Natural killer cell (primary cell): ENCODE results near the gene GPRC5D. TPM values are rescaled to one million over a fixed set of nuclear protein-coding genes. Genes with fewer than 3 reads are reported as not detected.

Experiments used
- ATAC-seq, 3 donors: fragments of 150-1000 bp in 2 of 3; fragments of 200-7000 bp in 1 of 3; cut with Tn5 transposase; 1 replicate in 1 of 3; 2 replicates in 2 of 3; pipeline ENCODE4 v1.10.0; 2021; ENCODE audit warnings: mild to moderate bottlenecking in 2 of 3, moderate library complexity in 2 of 3
- DNase-seq, 2 donors: peaks; one replicate each; pipeline versions ENCODE4 v3.0.0 to v3.0.0-alpha.2; 2013 to 2021; ENCODE audit warnings: mixed read lengths in 1 of 2
- H3K27ac ChIP-seq: one replicate; pipeline ENCODE4 v1.5.1; 2013; ENCODE audit warnings: mild to moderate bottlenecking, low read length
- H3K27me3 ChIP-seq: one replicate; pipeline ENCODE4 v1.6.1; 2013; ENCODE audit warnings: low read length; ENCODE audit not compliant: control insufficient read depth, insufficient read depth
- H3K36me3 ChIP-seq: one replicate; pipeline ENCODE4 v1.6.1; 2013; ENCODE audit warnings: low read length; ENCODE audit not compliant: control insufficient read depth, insufficient read depth
- H3K4me1 ChIP-seq: one replicate; pipeline ENCODE4 v1.6.1; 2013; ENCODE audit warnings: low read length; ENCODE audit not compliant: control insufficient read depth, insufficient read depth
- H3K4me3 ChIP-seq: one replicate; pipeline ENCODE4 v1.5.1; 2013; ENCODE audit warnings: low read length
- H3K9me3 ChIP-seq: one replicate; pipeline ENCODE4 v1.6.1; 2013; ENCODE audit warnings: low read length; ENCODE audit not compliant: control insufficient read depth, insufficient read depth
- H3K27ac Mint-ChIP-seq, 2 donors: one replicate each; pipeline ENCODE4 v1.8.0; 2022; ENCODE audit warnings: mild to moderate bottlenecking in 2 of 2, mixed read lengths in 2 of 2, moderate library complexity in 1 of 2
- H3K27me3 Mint-ChIP-seq, 2 donors: one replicate each; pipeline ENCODE4 v1.8.0; 2022; ENCODE audit warnings: low read depth in 2 of 2, mixed read lengths in 2 of 2
- H3K36me3 Mint-ChIP-seq: one replicate; pipeline ENCODE4 v1.8.0; 2022; ENCODE audit warnings: mixed read lengths
- H3K4me1 Mint-ChIP-seq, 2 donors: one replicate each; pipeline ENCODE4 v1.8.0; 2022; ENCODE audit warnings: mixed read lengths in 2 of 2
- H3K4me3 Mint-ChIP-seq: one replicate; pipeline ENCODE4 v1.8.0; 2022; ENCODE audit warnings: mild to moderate bottlenecking, moderate library complexity, mixed read lengths
- H3K9me3 Mint-ChIP-seq, 2 donors: one replicate each; pipeline ENCODE4 v1.8.0; 2022; ENCODE audit warnings: mixed read lengths in 2 of 2
- WGBS: methylation state at CpG from one replicate; pipeline ENCODE4 v1.1.7; 2013; ENCODE audit warnings: missing lambda C conversion rate; ENCODE audit not compliant: insufficient coverage; 5-methylcytosine and 5-hydroxymethylcytosine counted together
- intact Hi-C: fragments of 100-400 bp; cut with micrococcal nuclease; formaldehyde crosslinking; loops from one replicate; pipeline ENCODE4 v1.14.2; 2022
- total RNA-seq, 4 donors: library from RNA; stranded (reverse); fragments of 120-200 nt in 1 of 4; gene quantifications; one replicate each; pipeline versions ENCODE4 v1.2.3 to v1.2.4, GENCODE V29; 2013 to 2022
- TF ChIP-seq, protein P1 (sequence below): fragments of 200-600 bp; IDR thresholded peaks from one replicate; pipeline ENCODE4 v1.8.0; 2022; ENCODE audit warnings: antibody characterized with exemption

Gene GPRC5D
- total RNA-seq, 3 donors from 2014 or later (not counting 1 experiment from before 2014, with no cell fraction given) = 5.5 TPM; not detected in 2

- TF ChIP-seq, protein P1, sequence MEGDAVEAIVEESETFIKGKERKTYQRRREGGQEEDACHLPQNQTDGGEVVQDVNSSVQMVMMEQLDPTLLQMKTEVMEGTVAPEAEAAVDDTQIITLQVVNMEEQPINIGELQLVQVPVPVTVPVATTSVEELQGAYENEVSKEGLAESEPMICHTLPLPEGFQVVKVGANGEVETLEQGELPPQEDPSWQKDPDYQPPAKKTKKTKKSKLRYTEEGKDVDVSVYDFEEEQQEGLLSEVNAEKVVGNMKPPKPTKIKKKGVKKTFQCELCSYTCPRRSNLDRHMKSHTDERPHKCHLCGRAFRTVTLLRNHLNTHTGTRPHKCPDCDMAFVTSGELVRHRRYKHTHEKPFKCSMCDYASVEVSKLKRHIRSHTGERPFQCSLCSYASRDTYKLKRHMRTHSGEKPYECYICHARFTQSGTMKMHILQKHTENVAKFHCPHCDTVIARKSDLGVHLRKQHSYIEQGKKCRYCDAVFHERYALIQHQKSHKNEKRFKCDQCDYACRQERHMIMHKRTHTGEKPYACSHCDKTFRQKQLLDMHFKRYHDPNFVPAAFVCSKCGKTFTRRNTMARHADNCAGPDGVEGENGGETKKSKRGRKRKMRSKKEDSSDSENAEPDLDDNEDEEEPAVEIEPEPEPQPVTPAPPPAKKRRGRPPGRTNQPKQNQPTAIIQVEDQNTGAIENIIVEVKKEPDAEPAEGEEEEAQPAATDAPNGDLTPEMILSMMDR = no peak
- Mint-ChIP-seq H3K9me3 (no peaks in the 10 kb centered on the region), H3K4me1 (peaks cover 12 to 13% of the 10 kb centered on the region in 2 donors), H3K27ac (no peak overlapping the region), H3K36me3 (no peaks in the 10 kb centered on the region), H3K27me3 (no peaks in the 10 kb centered on the region), H3K4me3 (no peak overlapping the region)
- WGBS = 75% methylated on average over 7 of the region's 7 CpGs
- Histone ChIP-seq H3K36me3 (peaks cover 7% of the 10 kb centered on the region), H3K27me3 (no peaks in the 10 kb centered on the region), H3K27ac (no peak overlapping the region), H3K4me3 (no peak overlapping the region), H3K9me3 (no peaks in the 10 kb centered on the region), H3K4me1 (no peaks in the 10 kb centered on the region)
- intact Hi-C loops = no loop called here
- no peak for DNase-seq
- ATAC-seq = no peak
Measured at GRCh38 chr12:12990700-12991468, 38.9 kb upstream of the GPRC5D start.

- no peak for ATAC-seq
- H3K4me3 ChIP-seq = no peak overlapping the region
- Mint-ChIP-seq H3K9me3 (no peaks in the 10 kb centered on the region), H3K4me3 (no peak overlapping the region), H3K36me3 (peaks cover 5% of the 10 kb centered on the region), H3K27me3 (no peaks in the 10 kb centered on the region), H3K27ac (no peak overlapping the region), H3K4me1 (no peaks in the 10 kb centered on the region)
- H3K9me3 ChIP-seq = no peaks in the 10 kb centered on the region
- no peak overlapping the region for H3K27ac ChIP-seq
- H3K27me3 ChIP-seq = no peaks in the 10 kb centered on the region
- H3K4me1 ChIP-seq = no peaks in the 10 kb centered on the region
- intact Hi-C loops = no loop called here
- TF ChIP-seq, protein P1 = no peak
- DNase-seq = no peak
- WGBS = 61% methylated on average over 3 of the region's 5 CpGs
- H3K36me3 ChIP-seq = peaks cover 7% of the 10 kb centered on the region
Measured at GRCh38 chr12:12987421-12987820, 35.5 kb upstream of the GPRC5D start.

DNA sequence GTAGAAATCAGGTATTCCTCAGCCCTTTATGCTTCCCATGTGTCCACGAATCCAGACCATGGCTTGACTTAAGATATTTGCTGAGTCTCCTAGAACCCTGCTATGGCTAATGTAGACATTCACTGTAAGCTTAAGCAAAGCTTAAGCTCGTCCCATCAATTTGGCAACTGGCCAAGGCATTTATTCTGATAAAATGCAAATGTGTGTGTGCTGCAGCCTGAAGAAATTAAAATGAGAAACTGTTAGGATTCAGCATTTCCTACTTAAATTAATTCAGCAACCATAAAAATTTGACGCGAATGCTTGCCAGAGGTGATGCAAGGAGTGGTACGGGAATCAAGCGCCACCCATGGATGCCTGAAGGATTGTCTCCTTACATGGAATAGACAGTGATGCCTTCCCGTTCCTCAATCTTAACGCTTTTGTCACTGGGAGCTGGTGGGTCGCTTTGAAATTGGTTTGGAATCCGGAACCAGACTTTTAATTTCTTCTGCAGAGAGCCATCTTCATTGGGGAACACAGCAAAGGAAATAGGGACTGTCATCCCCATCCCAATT lies 34.9 kb upstream of the GPRC5D start:
- WGBS = 97% methylated on average over 10 of the region's 10 CpGs
- Histone ChIP-seq H3K27ac (no peak overlapping the region), H3K9me3 (no peaks in the 10 kb centered on the region), H3K4me3 (no peak overlapping the region), H3K27me3 (no peaks in the 10 kb centered on the region), H3K4me1 (no peaks in the 10 kb centered on the region), H3K36me3 (peaks cover 7% of the 10 kb centered on the region)
- TF ChIP-seq, protein P1 = no peak
- H3K4me3 Mint-ChIP-seq = no peak overlapping the region
- no peak overlapping the region for H3K27ac Mint-ChIP-seq
- intact Hi-C loops = no loop called here
- no peaks in the 10 kb centered on the region for H3K4me1 Mint-ChIP-seq
- H3K36me3 Mint-ChIP-seq = peaks cover 5% of the 10 kb centered on the region
- no peaks in the 10 kb centered on the region for H3K27me3 Mint-ChIP-seq
- ATAC-seq (no peak), DNase-seq (no peak)
- no peaks in the 10 kb centered on the region for H3K9me3 Mint-ChIP-seq
